GM13977 (cell line): ENCODE results near the gene H1-8.

ENCODE experiments used
- DNase-seq: peaks from one replicate; pipeline ENCODE4 v3.0.0; 2012; ENCODE audit warnings: low spot score
- in situ Hi-C: fragments of 300-500 bp; cut with MboI; formaldehyde crosslinking; loops from one replicate; pipeline ENCODE4 v1.12.0; 2022; ENCODE audit warnings: low sequenced_read_pairs, low pct_unique_long_range_greater_than_20kb, mixed read lengths, inconsistent platforms; ENCODE audit not compliant: unreplicated experiment
- TF ChIP-seq, protein P1 (sequence below): IDR thresholded peaks from 2 replicates; pipeline ENCODE4 v1.5.1; 2012; ENCODE audit warnings: mild to moderate bottlenecking, control low read depth; ENCODE audit not compliant: insufficient read depth; ENCODE audit errors: extremely low read depth, missing control alignments

Gene H1-8

DNA sequence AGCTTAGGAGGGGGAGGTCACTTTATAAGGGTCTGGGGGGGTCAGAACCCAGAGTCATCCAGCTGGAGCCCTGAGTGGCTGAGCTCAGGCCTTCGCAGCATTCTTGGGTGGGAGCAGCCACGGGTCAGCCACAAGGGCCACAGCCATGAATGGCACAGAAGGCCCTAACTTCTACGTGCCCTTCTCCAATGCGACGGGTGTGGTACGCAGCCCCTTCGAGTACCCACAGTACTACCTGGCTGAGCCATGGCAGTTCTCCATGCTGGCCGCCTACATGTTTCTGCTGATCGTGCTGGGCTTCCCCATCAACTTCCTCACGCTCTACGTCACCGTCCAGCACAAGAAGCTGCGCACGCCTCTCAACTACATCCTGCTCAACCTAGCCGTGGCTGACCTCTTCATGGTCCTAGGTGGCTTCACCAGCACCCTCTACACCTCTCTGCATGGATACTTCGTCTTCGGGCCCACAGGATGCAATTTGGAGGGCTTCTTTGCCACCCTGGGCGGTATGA is 14.3 kb upstream of the H1-8 start, which contains the start of gene RHO:
RHO (plus strand) TSS at position 51 of the 512 bp plus-strand sequence; CDS start at position 146, 95 bp downstream.
- TF ChIP-seq, protein P1, sequence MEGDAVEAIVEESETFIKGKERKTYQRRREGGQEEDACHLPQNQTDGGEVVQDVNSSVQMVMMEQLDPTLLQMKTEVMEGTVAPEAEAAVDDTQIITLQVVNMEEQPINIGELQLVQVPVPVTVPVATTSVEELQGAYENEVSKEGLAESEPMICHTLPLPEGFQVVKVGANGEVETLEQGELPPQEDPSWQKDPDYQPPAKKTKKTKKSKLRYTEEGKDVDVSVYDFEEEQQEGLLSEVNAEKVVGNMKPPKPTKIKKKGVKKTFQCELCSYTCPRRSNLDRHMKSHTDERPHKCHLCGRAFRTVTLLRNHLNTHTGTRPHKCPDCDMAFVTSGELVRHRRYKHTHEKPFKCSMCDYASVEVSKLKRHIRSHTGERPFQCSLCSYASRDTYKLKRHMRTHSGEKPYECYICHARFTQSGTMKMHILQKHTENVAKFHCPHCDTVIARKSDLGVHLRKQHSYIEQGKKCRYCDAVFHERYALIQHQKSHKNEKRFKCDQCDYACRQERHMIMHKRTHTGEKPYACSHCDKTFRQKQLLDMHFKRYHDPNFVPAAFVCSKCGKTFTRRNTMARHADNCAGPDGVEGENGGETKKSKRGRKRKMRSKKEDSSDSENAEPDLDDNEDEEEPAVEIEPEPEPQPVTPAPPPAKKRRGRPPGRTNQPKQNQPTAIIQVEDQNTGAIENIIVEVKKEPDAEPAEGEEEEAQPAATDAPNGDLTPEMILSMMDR = no peak
- in situ Hi-C loops = no loop called here
- no peak for DNase-seq

- TF ChIP-seq, protein P1 = no peak
- in situ Hi-C loops = no loop called here
- no peak for DNase-seq
Observed at GRCh38 chr3:129529436-129530210, 13.4 kb upstream of the H1-8 start.

GRCh38 chr3:129530251-129530791 is 12.7 kb upstream of the H1-8 start:
- no peak for DNase-seq
- TF ChIP-seq, protein P1 = no peak
- in situ Hi-C loops = no loop called here

DNA sequence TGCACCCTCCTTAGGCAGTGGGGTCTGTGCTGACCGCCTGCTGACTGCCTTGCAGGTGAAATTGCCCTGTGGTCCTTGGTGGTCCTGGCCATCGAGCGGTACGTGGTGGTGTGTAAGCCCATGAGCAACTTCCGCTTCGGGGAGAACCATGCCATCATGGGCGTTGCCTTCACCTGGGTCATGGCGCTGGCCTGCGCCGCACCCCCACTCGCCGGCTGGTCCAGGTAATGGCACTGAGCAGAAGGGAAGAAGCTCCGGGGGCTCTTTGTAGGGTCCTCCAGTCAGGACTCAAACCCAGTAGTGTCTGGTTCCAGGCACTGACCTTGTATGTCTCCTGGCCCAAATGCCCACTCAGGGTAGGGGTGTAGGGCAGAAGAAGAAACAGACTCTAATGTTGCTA is 12.2 kb upstream of the H1-8 start:
- TF ChIP-seq, protein P1 = no peak
- no peak for DNase-seq
- in situ Hi-C loops = no loop called here

GRCh38 chr3:129531699-129532098 is 11.3 kb upstream of the H1-8 start:
- TF ChIP-seq, protein P1 = no peak
- in situ Hi-C loops = no loop called here
- DNase-seq = no peak

DNA sequence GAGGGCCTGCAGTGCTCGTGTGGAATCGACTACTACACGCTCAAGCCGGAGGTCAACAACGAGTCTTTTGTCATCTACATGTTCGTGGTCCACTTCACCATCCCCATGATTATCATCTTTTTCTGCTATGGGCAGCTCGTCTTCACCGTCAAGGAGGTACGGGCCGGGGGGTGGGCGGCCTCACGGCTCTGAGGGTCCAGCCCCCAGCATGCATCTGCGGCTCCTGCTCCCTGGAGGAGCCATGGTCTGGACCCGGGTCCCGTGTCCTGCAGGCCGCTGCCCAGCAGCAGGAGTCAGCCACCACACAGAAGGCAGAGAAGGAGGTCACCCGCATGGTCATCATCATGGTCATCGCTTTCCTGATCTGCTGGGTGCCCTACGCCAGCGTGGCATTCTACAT is 10.7 kb upstream of the H1-8 start:
- in situ Hi-C loops = no loop called here
- no peak for DNase-seq

More for the DNA sequence above, 10.7 kb upstream of the H1-8 start:
- TF ChIP-seq, protein P1 = no peak
